GM13976 (cell line): ENCODE measurements around the gene KAT6B.

ENCODE experiments used
- DNase-seq: peaks from one replicate; pipeline ENCODE4 v3.0.0; 2012; ENCODE audit warnings: low spot score
- in situ Hi-C: fragments of 300-500 bp; cut with MboI; formaldehyde crosslinking; loops from one replicate; pipeline ENCODE4 v1.12.0; 2022; ENCODE audit warnings: low sequenced_read_pairs, mixed read lengths, inconsistent platforms; ENCODE audit not compliant: unreplicated experiment
- TF ChIP-seq, protein P1 (sequence below): IDR thresholded peaks from 2 replicates; pipeline ENCODE4 v1.5.1; 2012; ENCODE audit warnings: borderline replicate concordance, mild to moderate bottlenecking; ENCODE audit not compliant: insufficient read depth; ENCODE audit errors: extremely low read depth, missing control alignments, control extremely low read depth

KAT6B gene

DNA sequence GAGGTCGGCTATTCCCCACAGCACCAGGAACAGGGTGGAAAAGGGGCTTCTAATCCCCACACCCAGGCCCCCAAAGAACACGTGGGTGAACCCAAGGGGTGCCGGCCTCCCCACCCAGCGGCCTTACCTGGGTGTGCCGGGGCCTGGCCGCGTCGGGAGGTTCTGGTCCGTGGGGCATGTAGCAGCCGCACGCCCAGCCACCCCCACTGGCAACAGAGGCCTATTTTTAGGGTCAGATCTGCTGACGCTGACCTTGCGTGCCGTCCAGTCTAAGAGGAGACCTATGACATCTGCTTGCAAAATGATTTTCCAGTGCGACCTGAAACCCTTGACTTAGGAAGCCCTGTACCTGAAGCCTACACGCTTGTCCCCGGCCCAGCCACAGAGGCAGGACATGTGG is 247.0 kb downstream of the KAT6B start:
- TF ChIP-seq, protein P1, sequence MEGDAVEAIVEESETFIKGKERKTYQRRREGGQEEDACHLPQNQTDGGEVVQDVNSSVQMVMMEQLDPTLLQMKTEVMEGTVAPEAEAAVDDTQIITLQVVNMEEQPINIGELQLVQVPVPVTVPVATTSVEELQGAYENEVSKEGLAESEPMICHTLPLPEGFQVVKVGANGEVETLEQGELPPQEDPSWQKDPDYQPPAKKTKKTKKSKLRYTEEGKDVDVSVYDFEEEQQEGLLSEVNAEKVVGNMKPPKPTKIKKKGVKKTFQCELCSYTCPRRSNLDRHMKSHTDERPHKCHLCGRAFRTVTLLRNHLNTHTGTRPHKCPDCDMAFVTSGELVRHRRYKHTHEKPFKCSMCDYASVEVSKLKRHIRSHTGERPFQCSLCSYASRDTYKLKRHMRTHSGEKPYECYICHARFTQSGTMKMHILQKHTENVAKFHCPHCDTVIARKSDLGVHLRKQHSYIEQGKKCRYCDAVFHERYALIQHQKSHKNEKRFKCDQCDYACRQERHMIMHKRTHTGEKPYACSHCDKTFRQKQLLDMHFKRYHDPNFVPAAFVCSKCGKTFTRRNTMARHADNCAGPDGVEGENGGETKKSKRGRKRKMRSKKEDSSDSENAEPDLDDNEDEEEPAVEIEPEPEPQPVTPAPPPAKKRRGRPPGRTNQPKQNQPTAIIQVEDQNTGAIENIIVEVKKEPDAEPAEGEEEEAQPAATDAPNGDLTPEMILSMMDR, result no peak
- no peak for DNase-seq
- in situ Hi-C loops, result no loop called here

DNA sequence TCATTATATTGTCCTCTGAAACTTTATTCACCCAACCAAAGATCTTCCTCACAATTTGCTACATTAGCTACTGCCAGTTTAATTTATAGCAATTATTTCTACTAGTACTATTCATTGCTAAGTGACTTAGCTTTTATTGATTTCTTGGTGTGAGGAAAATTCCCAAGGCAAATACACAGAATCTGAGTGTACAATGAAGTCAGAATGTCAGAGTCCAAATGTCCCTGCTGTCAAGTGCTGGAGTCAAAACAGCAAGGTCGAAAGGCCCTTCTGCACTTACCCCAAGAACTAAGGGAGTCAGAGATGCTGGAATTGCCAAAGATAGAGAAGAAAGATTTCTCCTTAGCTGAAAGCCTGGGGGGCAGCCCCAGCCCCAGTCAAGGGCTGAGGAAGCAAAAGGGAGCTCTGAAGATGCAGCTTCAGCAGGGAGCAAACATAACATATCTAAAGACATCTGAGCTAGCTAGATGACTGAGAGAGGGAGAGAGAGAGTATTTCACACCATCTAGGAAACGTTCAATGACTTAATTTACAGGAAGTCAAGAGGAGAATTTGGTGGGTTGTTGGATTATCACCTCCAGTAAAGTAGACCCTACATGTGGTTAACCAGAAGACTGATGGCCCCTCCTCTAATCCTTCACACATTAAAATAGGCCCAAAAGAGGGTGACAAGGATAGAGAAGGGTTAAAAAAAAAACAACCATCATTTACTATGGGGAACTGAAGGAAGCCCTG is 248.5 kb downstream of the KAT6B start:
- no peak for DNase-seq
- in situ Hi-C loops, result no loop called here

DNA sequence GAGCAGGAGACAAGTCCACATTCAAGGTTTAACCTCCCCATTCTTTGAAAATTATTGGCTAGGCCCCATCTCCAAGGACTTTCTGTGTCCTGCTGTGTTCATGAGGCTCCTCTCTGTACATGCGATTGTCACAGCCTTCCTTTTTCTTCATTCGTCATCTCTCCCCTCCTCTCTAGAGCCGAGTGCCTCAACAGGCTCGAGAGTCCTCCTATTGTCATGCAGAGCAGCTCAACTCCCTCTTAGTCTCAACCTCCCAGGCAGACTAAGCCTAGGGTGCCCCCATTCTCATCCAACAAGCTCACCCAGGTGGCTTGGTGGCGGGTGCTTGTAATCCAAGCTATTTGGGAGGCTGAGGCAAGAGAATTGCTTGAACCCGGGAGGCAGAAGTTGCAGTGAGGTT is 249.9 kb downstream of the KAT6B start:
- in situ Hi-C loops, result no loop called here
- no peak for DNase-seq
- TF ChIP-seq, protein P1, result no peak

More for the DNA sequence above, 248.5 kb downstream of the KAT6B start:
- TF ChIP-seq, protein P1, result no peak

DNA sequence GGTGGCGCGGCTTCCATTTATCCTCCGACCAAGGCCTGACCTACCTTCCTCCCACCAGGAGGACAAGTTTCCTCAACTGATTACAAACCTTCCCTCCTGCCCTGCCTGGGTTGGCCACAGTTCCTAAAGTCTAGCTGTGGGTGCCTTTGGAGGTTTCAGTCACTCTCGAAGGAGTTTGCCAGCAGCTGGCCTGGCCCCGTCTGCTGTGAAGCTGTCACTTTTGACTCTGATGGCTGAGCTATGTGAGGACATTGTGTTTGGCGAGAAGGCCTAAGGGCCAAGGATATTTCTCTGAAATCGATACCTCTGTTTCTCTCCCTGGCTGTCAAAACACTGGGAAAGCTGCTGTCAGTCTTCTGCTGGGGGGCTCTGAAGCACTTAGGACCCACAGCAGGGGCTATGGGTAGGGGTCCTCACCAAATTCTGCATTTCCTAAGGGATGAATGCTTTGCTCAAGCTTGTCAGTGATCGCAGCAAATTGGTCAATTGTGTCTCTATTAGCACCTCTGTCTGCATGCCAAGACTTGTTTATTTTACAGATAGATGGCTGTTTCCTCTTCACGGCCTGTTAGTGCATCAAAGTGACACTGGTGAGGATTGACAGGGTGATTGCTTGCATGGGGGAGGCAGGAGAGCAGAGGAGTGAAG is 253.2 kb downstream of the KAT6B start:
- TF ChIP-seq, protein P1, result no peak
- in situ Hi-C loops, result no loop called here
- DNase-seq, result no peak

DNA sequence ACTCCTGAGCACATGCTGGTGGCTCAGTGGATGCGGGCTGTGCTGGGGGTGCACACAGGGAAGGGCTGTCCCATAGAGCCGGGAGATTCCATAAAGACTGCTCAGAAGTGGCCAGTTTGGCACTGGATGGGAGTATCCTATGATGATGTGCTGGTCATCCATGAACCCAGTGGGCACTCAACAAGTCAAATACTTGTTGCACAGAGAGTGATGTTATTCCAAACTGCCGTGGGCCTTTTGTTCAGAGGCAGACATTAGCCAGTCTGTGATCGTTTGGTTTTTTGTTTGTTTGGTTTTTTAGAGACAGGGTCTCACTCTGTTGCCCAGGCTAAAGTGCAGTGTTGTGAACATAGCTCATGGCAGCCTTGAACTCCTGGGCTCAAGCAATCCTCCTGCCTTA is 254.2 kb downstream of the KAT6B start:
- TF ChIP-seq, protein P1, result no peak
- in situ Hi-C loops, result no loop called here
- no peak for DNase-seq

DNA sequence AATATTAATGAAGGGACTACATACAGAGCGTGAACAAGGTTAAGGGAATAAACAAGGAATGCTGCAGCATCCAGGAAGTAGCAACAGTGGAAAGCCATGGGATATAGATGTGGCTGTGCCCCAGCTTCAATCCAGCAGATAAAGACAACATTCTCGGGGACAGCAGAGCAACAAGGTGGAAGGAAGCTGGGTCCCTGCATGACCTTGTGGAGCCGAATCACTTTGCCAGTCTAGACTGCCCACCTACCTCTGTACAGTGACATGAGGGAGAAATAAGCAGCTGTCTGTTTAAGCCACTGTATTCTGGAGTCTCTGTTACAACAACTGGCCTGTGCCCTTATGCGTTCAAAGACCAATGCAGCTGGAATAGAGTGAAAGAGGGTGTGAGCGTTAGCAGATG is 255.0 kb downstream of the KAT6B start:
- DNase-seq, result no peak
- in situ Hi-C loops, result no loop called here
- TF ChIP-seq, protein P1, result no peak
